Testis (tissue), 2 donors: Measurements from ENCODE around the gene REXO4.

Experiments used
- POLR2A ChIP-seq: fragments of 450-650 bp; IDR thresholded peaks from one replicate; pipeline ENCODE4 v1.6.1; 2017; ENCODE audit warnings: antibody characterized with exemption, mild to moderate bottlenecking, moderate library complexity
- TF ChIP-seq, protein P1 (sequence below), 3 experiments: fragments of 450-650 bp in 2 of 3; fragments of 200-600 bp in 1 of 3; sonication (generic) in 1 of 3; IDR thresholded peaks; one replicate each; pipeline ENCODE4 v1.5.1; 2016 to 2019; ENCODE audit warnings: antibody characterized with exemption in 3 of 3, mild to moderate bottlenecking in 2 of 3, moderate library complexity in 1 of 3

DNA sequence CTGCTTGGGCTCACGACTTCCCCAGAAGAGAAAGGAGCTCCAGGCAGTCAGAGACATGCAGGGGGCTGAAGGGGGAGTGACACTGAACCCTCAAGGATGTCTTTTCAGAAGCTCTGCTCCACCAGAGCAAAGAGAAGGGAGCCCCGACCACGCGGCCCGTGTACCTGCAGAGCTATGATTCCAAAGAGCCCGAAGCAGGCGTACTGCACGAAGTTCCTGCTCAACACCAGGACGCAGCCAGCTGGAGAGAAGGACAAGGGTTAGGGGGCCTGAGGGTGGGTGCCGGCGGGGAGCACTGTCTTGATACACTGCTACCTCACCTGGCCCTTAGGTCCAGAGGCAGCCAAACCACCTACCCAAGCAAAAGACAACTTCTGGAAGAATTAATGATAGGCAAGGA is 51.4 kb downstream of the REXO4 start:
- TF ChIP-seq, protein P1, sequence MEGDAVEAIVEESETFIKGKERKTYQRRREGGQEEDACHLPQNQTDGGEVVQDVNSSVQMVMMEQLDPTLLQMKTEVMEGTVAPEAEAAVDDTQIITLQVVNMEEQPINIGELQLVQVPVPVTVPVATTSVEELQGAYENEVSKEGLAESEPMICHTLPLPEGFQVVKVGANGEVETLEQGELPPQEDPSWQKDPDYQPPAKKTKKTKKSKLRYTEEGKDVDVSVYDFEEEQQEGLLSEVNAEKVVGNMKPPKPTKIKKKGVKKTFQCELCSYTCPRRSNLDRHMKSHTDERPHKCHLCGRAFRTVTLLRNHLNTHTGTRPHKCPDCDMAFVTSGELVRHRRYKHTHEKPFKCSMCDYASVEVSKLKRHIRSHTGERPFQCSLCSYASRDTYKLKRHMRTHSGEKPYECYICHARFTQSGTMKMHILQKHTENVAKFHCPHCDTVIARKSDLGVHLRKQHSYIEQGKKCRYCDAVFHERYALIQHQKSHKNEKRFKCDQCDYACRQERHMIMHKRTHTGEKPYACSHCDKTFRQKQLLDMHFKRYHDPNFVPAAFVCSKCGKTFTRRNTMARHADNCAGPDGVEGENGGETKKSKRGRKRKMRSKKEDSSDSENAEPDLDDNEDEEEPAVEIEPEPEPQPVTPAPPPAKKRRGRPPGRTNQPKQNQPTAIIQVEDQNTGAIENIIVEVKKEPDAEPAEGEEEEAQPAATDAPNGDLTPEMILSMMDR (IDR thresholded peaks at IDR 0.05): no peak
- no peak for TF ChIP-seq POLR2A
